ENCODE results near the gene AAK1. TPM values are rescaled to one million over a fixed set of nuclear protein-coding genes. Genes with fewer than 3 reads are reported as not detected.

Gene AAK1
- total RNA-seq, 1 experiment from 2014 or later = 35.6 TPM

DNA sequence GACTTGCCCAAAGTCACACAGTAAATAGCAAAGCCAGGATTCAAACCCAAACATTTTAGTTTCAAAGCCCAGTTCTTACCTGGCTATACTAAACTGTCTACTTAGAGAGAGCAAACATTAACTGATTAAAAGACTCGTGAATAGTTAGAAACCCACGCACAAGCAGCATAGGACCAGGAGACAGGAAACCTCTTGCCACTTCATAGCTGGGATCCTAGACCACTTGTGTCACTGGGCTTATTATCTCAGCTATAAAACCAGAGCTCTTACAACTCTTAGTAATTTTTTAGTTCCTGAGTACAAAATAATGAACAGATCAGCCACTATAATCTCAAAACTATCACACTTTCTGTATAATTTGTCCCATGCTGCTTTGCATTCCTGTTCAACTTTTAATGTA lies 2.4 kb upstream of the AAK1 start:
- Mint-ChIP-seq H3K4me3 (no peak overlapping the region), H3K27ac (no peak overlapping the region), H3K4me1 (peaks cover 34% of the 10 kb centered on the region), H3K36me3 (peaks cover 3% of the 10 kb centered on the region; the same call in 1 of the 2 replicates), H3K9me3 (peaks cover 6% of the 10 kb centered on the region), H3K27me3 (ENCODE audit: low read depth) (peaks cover 12% of the 10 kb centered on the region)
- ATAC-seq (no peak), DNase-seq (ENCODE audit: low spot score) (no peak)
- POLR2A ChIA-PET = interaction anchor here (1.0 kb wide), 1 partner anchor 8 kb away, joined by 3 read pairs; no protein-coding TSS in a partner anchor
- CTCF ChIA-PET = interaction anchor here (1.1 to 3.7 kb wide), 3 partner anchors 72 to 270 kb away, joined by 3 to 18 read pairs (median 4); no protein-coding TSS in a partner anchor
- TF ChIP-seq, protein P1, sequence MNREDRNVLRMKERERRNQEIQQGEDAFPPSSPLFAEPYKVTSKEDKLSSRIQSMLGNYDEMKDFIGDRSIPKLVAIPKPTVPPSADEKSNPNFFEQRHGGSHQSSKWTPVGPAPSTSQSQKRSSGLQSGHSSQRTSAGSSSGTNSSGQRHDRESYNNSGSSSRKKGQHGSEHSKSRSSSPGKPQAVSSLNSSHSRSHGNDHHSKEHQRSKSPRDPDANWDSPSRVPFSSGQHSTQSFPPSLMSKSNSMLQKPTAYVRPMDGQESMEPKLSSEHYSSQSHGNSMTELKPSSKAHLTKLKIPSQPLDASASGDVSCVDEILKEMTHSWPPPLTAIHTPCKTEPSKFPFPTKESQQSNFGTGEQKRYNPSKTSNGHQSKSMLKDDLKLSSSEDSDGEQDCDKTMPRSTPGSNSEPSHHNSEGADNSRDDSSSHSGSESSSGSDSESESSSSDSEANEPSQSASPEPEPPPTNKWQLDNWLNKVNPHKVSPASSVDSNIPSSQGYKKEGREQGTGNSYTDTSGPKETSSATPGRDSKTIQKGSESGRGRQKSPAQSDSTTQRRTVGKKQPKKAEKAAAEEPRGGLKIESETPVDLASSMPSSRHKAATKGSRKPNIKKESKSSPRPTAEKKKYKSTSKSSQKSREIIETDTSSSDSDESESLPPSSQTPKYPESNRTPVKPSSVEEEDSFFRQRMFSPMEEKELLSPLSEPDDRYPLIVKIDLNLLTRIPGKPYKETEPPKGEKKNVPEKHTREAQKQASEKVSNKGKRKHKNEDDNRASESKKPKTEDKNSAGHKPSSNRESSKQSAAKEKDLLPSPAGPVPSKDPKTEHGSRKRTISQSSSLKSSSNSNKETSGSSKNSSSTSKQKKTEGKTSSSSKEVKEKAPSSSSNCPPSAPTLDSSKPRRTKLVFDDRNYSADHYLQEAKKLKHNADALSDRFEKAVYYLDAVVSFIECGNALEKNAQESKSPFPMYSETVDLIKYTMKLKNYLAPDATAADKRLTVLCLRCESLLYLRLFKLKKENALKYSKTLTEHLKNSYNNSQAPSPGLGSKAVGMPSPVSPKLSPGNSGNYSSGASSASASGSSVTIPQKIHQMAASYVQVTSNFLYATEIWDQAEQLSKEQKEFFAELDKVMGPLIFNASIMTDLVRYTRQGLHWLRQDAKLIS (CRISPR knock-in tag; IDR thresholded peaks at IDR 0.05; ENCODE audit: borderline replicate concordance) = no peak
- TF ChIP-seq, protein P2, sequence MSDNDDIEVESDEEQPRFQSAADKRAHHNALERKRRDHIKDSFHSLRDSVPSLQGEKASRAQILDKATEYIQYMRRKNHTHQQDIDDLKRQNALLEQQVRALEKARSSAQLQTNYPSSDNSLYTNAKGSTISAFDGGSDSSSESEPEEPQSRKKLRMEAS (CRISPR knock-in tag; IDR thresholded peaks at IDR 0.05) = no peak
- TF ChIP-seq ZNF532 (CRISPR knock-in tag; IDR thresholded peaks at IDR 0.05; ENCODE audit: borderline replicate concordance) (no peak), FOXK1 (CRISPR knock-in tag; IDR thresholded peaks at IDR 0.05) (no peak), JUN (CRISPR knock-in tag; IDR thresholded peaks at IDR 0.05) (no peak), ERG (CRISPR knock-in tag; IDR thresholded peaks at IDR 0.05) (no peak), IRF2 (CRISPR knock-in tag; IDR thresholded peaks at IDR 0.05; ENCODE audit: borderline replicate concordance, low read depth) (no peak), ETV6 (CRISPR knock-in tag; IDR thresholded peaks at IDR 0.05) (no peak), ZNF423 (CRISPR knock-in tag; IDR thresholded peaks at IDR 0.05) (no peak), GRHL2 (CRISPR knock-in tag; IDR thresholded peaks at IDR 0.05; ENCODE audit: insufficient replicate concordance, severe bottlenecking) (no peak), SMAD4 (CRISPR knock-in tag; IDR thresholded peaks at IDR 0.05) (no peak), ZNF263 (CRISPR knock-in tag; IDR thresholded peaks at IDR 0.05; ENCODE audit: low read depth) (no peak), MXD4 (CRISPR knock-in tag; IDR thresholded peaks at IDR 0.05; ENCODE audit: borderline replicate concordance) (no peak), CBFB (CRISPR knock-in tag; IDR thresholded peaks at IDR 0.05; ENCODE audit: low read depth) (no peak), EMX1 (CRISPR knock-in tag; IDR thresholded peaks at IDR 0.05) (no peak), ATF1 (CRISPR knock-in tag; IDR thresholded peaks at IDR 0.05) (no peak)
- TF ChIP-seq, protein P3, sequence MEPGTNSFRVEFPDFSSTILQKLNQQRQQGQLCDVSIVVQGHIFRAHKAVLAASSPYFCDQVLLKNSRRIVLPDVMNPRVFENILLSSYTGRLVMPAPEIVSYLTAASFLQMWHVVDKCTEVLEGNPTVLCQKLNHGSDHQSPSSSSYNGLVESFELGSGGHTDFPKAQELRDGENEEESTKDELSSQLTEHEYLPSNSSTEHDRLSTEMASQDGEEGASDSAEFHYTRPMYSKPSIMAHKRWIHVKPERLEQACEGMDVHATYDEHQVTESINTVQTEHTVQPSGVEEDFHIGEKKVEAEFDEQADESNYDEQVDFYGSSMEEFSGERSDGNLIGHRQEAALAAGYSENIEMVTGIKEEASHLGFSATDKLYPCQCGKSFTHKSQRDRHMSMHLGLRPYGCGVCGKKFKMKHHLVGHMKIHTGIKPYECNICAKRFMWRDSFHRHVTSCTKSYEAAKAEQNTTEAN (CRISPR knock-in tag; IDR thresholded peaks at IDR 0.05) = no peak
- TF ChIP-seq, protein P4, sequence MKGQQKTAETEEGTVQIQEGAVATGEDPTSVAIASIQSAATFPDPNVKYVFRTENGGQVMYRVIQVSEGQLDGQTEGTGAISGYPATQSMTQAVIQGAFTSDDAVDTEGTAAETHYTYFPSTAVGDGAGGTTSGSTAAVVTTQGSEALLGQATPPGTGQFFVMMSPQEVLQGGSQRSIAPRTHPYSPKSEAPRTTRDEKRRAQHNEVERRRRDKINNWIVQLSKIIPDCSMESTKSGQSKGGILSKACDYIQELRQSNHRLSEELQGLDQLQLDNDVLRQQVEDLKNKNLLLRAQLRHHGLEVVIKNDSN (CRISPR knock-in tag; IDR thresholded peaks at IDR 0.05) = no peak
- TF ChIP-seq, protein P5, sequence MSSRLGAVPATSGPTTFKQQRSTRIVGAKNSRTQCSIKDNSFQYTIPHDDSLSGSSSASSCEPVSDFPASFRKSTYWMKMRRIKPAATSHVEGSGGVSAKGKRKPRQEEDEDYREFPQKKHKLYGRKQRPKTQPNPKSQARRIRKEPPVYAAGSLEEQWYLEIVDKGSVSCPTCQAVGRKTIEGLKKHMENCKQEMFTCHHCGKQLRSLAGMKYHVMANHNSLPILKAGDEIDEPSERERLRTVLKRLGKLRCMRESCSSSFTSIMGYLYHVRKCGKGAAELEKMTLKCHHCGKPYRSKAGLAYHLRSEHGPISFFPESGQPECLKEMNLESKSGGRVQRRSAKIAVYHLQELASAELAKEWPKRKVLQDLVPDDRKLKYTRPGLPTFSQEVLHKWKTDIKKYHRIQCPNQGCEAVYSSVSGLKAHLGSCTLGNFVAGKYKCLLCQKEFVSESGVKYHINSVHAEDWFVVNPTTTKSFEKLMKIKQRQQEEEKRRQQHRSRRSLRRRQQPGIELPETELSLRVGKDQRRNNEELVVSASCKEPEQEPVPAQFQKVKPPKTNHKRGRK (CRISPR knock-in tag; IDR thresholded peaks at IDR 0.05; ENCODE audit: borderline replicate concordance) = no peak
